Measurements from ENCODE around the gene DGKI. TPM values are rescaled to one million over a fixed set of nuclear protein-coding genes. Genes with fewer than 3 reads are reported as not detected.

The DGKI gene
- total RNA-seq, 4 donors from 2014 or later: 0.98 to 7.3 (median 2.7) TPM

DNA sequence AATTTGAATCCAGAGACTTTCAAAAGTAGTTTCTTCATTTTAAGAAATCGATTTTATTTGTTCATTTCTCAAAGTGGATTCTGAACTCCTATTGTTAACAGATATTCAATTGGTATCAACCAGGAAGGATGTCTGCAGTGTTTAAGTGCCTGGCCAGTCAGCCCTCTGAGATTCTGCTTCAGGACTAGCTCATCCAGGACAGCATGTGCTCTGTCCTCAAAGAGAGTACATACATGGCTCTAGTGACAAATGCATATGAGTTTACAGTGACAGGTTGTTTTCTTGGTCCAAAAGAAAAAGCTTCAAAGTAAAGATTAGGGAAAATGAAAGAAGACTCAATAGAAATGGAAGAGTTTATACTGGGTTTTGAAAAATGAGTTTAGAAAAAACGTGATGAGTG lies 494.8 kb downstream of the DGKI start:
- TF ChIP-seq, protein P1, sequence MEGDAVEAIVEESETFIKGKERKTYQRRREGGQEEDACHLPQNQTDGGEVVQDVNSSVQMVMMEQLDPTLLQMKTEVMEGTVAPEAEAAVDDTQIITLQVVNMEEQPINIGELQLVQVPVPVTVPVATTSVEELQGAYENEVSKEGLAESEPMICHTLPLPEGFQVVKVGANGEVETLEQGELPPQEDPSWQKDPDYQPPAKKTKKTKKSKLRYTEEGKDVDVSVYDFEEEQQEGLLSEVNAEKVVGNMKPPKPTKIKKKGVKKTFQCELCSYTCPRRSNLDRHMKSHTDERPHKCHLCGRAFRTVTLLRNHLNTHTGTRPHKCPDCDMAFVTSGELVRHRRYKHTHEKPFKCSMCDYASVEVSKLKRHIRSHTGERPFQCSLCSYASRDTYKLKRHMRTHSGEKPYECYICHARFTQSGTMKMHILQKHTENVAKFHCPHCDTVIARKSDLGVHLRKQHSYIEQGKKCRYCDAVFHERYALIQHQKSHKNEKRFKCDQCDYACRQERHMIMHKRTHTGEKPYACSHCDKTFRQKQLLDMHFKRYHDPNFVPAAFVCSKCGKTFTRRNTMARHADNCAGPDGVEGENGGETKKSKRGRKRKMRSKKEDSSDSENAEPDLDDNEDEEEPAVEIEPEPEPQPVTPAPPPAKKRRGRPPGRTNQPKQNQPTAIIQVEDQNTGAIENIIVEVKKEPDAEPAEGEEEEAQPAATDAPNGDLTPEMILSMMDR (IDR thresholded peaks at IDR 0.05; ENCODE audit: low read depth): no peak

DNA sequence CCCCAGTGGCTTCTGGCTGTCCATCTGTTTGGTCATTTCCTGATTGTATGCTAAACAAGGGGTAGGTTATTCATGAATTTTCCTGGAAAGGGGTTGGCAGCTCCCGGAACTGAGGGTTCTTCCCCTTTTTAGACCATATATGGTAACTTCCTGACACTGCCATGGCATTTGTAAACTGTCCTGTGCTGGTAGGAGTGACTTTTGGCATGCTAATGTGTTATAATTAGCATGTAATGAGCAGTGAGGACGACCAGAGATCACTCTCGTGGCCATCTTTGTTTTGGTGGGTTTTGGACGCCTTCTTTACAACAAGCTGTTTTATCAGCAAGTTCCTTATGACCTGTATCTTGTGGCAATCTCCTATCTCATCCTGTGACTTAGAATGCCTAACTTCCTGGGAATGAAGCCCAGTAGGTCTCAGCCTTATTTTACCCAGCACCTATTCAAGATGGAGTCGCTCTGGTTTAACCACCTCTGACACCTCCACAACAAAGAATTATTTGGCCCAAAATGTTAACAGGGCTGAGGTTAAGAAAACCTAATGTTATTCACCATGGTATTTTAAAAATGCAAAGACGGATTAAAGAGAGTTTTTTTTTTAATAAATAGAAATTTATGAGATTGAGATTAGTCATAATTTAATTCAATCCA lies 500.9 kb downstream of the DGKI start:
- TF ChIP-seq, protein P1 (IDR thresholded peaks at IDR 0.05; ENCODE audit: low read depth): no peak

DNA sequence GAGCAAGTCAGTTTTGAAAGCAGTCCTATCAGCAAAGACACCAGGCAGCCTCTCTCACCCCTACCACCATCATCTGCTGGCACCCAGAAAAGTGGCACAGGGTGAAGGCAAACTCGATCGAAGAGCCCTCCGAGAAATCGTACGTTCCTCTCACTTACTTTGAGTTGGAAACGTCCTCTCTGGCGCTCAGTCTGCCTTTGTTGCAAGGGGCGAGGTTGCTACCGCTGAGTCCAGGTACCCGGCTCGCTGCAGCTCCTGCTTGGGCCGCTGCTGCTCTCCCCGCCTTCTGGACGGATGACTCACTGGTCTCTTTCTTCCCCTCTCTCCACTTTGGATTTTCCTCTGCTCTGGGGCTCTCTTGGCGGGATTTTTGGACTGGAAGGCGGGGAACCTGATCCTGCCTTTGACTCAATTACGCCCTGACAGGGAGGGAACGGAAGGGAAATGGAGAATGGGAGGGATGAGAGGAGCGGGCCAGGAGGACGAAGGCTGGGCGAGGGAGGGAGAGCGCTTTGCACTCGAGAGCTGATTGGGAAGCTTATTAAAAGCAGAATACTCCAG lies 503.4 kb downstream of the DGKI start, which contains the start of gene PTN:
TSS of gene PTN (minus strand) at position 453 of the 561 bp plus-strand sequence. CDS start 88,760 bp downstream, outside the sequence.
- TF ChIP-seq, protein P1 (IDR thresholded peaks at IDR 0.05; ENCODE audit: low read depth): no peak

DNA sequence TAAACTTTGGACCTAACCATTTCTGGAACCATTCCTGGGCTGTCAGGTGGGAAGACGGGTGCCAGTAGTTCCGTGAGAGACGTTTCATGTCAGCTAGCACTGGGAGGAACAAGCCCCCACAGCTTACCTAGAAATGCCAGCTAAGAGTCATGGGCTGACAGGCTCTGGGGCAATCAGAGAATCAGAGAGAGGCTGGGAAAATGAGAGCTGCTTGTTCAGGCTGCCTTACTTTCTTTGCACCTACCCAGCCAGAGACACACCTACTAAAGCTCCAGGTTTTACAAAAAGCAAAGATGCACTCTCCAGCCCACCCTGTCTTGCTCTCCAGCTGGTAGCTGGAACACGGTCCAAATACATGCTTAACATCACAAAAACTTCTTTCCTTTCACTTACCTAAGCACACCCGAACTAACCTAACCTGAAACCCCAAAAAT lies 503.9 kb downstream of the DGKI start:
- TF ChIP-seq, protein P1 (IDR thresholded peaks at IDR 0.05; ENCODE audit: low read depth): no peak

DNA sequence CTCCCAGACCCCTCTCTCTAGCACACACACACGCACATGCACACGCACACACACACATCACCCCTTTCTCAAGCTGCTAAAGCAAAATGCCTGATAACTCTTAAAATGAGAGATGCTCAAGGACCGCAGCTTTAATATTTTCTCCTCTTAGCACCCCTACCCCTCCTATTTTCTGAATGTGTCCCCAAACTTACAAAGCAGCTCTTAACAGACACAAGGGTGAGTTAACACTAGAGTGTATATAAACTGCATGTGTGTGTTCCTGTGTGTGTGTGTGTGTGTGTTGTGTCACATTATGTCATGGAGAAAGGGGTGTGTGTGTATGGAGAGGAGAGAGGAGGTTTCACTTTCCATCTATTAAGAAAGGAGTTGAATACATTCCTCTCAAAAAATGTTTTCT lies 504.5 kb downstream of the DGKI start:
- TF ChIP-seq, protein P1 (IDR thresholded peaks at IDR 0.05; ENCODE audit: low read depth): no peak

DNA sequence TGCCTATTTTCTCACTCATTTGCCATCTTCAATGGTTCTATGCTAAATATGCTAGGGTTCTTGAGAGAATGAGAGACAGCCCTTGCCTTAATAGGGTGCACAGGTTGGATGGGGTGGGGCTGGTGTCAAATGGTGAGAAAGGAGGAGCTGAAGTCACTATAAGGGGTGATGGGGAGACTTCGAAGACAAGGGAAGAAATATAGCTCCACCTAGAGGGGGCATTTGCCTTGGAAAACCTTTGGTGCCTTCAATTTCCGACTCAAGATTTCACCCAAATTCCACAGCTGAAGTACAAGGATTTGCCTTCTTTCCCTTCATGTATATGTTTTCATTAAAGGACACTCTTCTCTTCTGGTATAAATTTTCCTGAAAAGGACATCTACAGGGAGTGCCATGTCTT lies 508.9 kb downstream of the DGKI start:
- TF ChIP-seq, protein P1 (IDR thresholded peaks at IDR 0.05; ENCODE audit: low read depth): no peak

DNA sequence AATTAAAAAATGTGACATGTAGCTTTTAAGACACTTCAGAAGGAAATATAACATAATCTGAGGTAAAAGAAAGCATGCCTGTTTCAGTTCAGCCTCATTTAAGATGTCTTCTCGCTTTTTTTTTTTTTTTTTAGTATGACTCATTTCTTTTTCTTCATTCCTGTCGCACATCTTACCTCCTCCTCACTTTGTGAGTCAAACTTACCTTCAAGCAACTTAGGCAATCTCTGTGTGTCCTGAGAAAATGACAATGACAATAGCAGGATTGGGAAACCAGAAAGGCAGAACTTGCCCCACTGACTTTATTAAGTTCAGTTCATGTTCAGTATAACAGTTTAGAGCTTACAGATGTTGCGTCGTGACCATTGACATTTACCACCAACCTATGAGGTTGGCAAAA lies 511.0 kb downstream of the DGKI start:
- TF ChIP-seq, protein P1 (IDR thresholded peaks at IDR 0.05; ENCODE audit: low read depth): no peak

Measured in subcutaneous adipose tissue (tissue), 4 donors.